ENCODE results near the gene PCDHB6.
"Not testable (repeated sequence)": the region's sequence is repeated elsewhere in the genome, so short reads cannot be mapped to it uniquely, and the experiment has no call there.

The PCDHB6 gene

DNA sequence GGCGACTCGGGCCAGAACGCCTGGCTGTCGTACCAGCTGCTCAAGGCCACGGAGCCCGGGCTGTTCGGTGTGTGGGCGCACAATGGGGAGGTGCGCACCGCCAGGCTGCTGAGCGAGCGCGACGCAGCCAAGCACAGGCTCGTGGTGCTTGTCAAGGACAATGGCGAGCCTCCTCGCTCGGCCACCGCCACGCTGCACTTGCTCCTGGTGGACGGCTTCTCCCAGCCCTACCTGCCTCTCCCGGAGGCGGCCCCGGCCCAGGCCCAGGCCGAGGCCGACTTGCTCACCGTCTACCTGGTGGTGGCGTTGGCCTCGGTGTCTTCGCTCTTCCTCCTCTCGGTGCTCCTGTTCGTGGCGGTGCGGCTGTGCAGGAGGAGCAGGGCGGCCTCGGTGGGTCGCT is 44.5 kb downstream of the PCDHB6 start:
- in situ Hi-C loops (cut with HindIII; ENCODE audit: low pct_ligation_motif_present, low pct_unique_long_range_greater_than_20kb, low sequenced_read_pairs); DNase-seq: not testable (repeated sequence)

DNA sequence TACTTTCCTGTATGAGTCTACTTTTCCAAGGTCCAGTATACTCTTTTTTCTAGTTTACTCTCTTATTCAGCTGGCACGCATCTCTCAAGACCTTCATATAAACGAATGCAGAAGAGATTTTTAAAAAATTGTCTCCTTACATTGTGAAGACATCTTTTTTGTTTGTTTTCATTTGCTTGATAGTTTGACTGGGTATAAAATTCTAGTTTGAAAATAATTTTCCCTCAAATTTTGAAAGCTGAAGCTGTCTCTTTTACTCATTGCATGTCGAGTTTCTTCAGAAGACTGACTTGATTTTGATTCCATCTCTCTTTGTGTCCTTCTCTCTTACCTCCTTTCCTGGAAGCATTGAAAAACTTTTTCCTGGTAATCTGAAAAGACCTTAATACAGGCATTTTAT is 46.5 kb downstream of the PCDHB6 start:
- DNase-seq: no peak
- in situ Hi-C loops (cut with HindIII; ENCODE audit: low pct_ligation_motif_present, low pct_unique_long_range_greater_than_20kb, low sequenced_read_pairs): no loop called here

DNA sequence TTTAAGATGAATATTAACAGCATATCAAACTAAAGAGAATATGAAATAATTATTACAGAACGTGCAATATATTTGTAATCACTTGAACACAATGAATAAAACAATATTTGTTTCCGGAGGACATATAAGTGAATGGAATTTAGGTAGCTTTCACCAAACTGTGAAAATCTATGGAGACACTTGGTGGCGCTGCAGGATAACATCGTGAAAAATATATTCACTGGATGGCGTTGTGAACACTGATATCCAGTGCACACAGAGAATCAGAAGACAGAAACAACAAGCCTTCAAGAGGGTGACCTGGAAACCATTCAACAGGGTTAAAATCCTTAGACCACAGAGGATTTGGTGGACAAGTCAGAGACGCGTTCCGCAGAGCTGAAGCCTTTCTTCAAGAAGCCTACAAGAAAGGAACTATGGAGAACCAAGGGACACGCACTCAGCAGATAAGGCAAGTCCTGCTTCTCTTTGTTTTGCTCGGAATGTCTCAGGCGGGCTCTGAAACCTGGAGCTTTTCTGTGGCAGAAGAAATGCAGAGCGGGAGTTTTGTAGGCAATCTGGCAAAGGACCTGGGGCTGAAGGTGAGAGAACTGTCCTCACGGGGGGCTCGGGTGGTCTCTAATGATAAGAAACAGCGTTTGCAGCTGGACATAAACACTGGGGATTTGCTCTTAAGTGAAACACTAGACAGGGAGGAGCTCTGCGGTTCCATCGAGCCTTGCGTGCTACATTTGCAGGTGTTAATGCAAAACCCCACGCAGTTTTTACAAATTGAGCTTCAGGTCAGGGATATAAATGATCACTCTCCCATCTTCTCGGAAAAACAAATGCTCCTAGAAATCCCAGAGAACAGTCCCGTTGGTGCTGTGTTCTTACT is 49.7 kb downstream of the PCDHB6 start, which contains the start of gene PCDHB11:
Gene PCDHB11 (plus strand): TSS at position 269 of the 877 bp plus-strand sequence. CDS start 148 bp downstream, at position 417.
- DNase-seq: peak; percentile 53
- in situ Hi-C loops (cut with HindIII; ENCODE audit: low pct_ligation_motif_present, low pct_unique_long_range_greater_than_20kb, low sequenced_read_pairs): no loop called here

DNA sequence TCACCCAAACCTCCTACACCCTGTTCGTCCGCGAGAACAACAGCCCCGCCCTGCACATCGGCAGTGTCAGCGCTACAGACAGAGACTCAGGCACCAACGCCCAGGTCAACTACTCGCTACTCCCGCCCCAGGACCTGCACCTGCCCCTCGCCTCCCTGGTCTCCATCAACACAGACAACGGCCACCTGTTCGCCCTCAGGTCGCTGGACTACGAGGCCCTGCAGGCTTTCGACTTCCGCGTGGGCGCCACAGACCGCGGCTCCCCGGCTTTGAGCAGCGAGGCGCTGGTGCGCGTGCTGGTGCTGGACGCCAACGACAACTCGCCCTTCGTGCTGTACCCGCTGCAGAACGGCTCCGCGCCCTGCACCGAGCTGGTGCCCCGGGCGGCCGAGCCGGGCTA is 51.3 kb downstream of the PCDHB6 start:
- DNase-seq; in situ Hi-C loops (cut with HindIII; ENCODE audit: low pct_ligation_motif_present, low pct_unique_long_range_greater_than_20kb, low sequenced_read_pairs): not testable (repeated sequence)

DNA sequence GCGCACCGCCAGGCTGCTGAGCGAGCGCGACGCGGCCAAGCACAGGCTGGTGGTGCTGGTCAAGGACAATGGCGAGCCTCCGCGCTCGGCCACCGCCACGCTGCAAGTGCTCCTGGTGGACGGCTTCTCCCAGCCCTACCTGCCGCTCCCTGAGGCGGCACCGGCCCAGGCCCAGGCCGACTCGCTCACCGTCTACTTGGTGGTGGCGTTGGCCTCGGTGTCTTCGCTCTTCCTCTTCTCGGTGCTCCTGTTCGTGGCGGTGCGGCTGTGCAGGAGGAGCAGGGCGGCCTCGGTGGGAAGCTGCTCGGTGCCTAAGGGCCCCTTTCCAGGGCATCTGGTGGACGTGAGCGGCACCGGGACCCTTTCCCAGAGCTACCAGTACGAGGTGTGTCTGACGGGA is 51.8 kb downstream of the PCDHB6 start:
- in situ Hi-C loops (cut with HindIII; ENCODE audit: low pct_ligation_motif_present, low pct_unique_long_range_greater_than_20kb, low sequenced_read_pairs); DNase-seq: not testable (repeated sequence)
